Hindlimb muscle (tissue), 1 donor: ENCODE data around the gene C19orf67. TPM values are rescaled to one million over a fixed set of nuclear protein-coding genes. Genes with fewer than 3 reads are reported as not detected.

Experiments
- DNase-seq: peaks from one replicate; pipeline ENCODE4 v3.0.0-alpha.2; 2013
- polyA plus RNA-seq: library from polyadenylated mRNA; unstranded; fragments of 120-200 nt; gene quantifications from one replicate; pipeline ENCODE4 v1.2.1, GENCODE V29; 2013; ENCODE audit not compliant: insufficient read length

The C19orf67 gene
- not detected for polyA plus RNA-seq

DNA sequence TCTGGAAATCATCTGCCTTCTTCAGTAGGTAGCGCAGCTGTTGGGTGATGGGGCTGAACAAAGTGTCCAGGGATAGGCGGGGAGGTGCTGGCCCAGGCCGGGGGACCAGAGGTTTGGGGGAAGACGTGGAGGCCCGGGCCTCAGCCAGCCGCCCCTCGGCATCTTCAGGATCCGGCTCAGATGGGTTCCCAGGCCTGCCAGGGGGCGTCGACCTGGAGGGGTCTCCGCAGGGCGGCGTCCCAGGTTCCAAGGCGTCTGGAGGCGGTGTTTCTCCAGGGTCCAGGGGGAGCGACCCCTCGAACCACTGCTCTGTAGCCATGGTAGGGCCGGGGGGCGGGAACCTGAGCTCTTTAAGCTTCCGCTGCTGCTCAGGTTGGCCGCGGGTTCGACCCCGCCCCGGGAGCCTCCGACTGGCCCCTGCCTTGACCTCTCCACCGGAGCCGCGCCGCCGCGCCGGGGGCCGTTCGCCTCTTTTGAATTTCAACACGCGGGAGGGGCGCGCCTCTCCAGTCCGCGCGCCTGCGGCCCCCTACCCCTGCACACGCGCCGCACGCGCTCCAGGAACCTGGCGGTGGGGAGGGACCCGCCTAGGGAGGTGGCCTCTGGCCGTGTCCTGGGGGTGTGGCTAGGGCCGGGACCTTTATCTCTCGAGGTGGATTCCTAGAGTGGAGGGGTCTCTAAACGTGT, at the start of gene C19orf67:
Gene C19orf67 (minus strand): TSS at position 475 of the 687 bp plus-strand sequence. CDS start 156 bp downstream, at position 319.
- DNase-seq: no peak

DNA sequence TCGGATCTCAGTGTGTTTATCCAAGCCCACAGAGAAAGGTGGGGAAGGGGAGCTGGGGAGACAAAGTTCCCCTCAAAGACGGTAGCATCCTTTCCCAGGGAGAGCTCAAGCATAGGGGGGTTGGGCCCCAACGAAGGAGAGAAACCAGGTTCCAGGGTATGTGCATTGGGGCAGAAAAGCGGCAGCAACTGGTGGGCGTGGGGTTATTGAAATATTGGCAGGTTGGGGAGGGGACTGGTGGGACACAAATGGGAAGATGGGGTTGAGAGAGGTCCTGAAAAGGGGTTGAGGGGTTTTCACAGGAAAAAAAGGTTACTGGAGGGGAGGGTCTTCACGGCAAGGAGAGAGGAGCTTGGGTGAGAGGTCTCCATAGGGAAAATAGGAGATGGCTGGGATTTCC, 49.8 kb upstream of the C19orf67 start:
- DNase-seq: no peak

DNA sequence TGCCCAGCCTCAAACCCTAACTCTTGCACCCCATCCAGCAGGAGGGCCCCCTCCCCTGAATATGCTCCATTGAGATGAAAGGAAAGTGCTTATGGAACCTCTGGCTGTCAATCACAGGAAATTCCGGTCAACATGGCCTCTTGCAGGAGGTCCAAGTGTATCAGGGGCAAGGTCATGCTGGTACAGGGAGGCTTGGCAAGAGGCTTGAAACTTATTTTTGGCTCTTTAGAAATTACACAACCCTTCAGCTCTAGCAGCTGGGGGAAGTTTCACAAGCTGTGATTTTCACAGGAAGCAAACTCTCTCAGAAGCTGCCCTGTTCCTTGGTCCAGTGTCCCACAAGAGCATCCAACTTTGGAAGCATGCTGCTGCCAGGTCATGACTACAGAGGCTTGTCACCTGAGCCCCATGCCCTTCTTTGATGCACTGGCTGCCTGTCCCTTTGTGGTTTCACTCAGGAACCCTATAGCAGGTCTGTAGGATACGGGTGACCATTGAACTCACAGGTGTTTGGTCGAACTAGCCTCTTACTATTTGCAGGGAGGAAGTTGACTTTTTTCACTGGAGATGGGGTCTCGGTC, 42.4 kb upstream of the C19orf67 start:
- no peak for DNase-seq

DNA sequence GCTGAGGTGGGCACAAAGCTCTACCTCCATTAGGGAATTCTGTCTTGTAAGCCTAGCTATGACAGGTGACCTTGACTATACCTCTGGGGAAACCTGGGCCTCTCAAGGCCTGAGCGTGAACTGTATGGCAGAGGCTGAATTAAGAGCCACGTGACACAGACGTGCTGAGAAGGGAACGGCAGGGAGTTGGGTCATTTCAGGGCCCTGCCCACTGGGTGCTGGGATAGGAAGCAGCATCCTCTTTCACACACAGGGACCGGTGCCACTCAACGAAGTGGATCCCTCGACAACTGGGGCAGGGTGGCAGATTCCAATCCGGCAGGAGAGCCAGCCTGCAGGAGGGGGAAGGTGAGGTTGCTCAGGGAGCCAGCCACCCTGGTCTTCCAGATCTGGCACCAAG, 41.6 kb upstream of the C19orf67 start:
- DNase-seq: no peak

DNA sequence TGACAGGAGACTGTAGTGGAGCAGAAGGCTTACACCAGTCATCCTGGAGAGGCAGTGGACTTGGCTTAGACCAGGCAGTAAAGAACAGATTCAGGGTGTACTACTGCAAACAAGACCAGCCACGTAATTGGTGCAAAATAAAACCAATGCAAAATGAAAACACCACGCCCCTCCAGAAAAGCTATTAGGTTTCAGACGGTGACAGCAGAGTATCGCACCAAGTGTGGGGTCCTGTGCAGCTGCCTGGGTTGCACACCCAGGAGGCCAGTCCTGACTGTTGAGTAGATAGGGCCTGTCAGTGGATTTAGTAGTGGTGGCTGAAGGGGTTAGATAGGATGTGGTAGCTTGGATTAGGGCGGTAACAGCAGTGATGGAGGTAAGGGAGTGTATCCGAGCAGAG, 37.3 kb upstream of the C19orf67 start:
- DNase-seq: no peak

DNA sequence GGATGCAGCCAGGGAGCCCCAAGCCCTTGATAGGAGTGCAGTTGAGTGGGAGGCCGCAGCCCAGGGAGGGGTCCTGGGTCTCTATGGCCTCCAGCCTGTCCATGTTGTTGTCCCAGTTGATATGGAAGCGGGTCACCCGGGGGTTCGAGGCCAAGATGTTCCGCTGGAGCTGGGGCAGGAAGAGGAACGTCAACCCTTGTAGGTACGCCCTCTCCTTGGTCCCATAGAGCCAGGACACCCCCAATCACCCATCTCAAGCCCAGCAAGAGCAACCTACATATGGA, 34.9 kb upstream of the C19orf67 start:
- DNase-seq: no peak

DNA sequence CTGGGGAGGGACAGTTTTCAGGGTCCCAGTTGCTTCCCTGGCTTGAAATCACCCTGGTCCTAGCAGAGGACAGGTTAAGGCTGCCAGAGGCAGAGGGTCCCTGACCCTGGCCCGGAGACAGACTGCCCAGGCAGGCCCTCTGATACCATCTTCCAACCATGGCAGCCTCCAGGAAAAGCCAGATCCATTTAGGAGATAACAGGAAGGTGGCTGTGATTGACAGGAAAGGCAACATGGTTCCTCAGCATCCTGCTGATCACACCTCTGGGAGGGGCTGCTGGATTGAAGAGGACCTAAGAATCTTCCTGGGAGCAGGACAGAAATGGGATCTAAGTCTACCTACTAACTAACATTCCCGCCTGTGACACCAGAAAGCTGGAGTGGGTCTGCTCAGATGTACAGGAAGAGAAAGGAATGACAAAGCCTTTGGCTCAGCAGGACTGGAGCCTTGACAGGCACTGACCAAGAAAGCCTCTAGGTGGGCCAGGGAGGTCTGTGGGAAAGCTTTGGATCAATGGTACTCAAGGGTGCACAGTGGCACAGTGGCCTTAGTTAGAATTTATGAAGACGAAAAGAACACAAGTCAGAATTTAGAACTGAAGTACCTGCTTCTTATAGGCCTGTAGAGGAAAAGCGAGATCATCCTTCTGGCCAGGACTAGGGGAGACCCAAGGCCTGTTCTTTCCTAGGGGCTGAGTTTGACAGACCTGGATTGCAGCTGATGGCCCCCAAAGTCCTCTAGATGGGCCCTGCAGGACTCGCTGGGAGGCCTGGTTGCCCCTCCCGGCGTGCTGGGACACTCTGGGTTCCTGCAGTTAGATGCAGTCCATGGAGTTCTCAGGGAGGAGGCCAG, 34.3 kb upstream of the C19orf67 start:
- no peak for DNase-seq

DNA sequence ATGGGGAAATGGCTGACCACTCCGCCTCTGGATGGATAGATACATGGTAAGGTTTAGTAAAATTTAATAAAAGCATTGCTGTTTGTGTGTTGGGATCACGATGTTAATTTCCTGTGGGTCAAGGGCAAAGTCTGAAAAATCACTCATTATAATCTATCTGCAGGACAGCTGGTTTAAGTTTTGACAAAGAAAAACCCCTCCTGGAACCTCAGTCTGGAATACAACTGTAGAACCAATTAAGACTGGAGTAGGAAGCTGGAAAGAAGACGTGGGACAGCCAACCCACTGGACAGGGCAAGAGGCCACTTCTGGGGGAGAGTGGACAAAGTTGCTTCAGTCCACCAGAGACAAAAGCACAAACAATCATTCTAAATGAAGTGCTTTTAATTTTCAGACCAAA, 33.6 kb upstream of the C19orf67 start:
- no peak for DNase-seq

DNA sequence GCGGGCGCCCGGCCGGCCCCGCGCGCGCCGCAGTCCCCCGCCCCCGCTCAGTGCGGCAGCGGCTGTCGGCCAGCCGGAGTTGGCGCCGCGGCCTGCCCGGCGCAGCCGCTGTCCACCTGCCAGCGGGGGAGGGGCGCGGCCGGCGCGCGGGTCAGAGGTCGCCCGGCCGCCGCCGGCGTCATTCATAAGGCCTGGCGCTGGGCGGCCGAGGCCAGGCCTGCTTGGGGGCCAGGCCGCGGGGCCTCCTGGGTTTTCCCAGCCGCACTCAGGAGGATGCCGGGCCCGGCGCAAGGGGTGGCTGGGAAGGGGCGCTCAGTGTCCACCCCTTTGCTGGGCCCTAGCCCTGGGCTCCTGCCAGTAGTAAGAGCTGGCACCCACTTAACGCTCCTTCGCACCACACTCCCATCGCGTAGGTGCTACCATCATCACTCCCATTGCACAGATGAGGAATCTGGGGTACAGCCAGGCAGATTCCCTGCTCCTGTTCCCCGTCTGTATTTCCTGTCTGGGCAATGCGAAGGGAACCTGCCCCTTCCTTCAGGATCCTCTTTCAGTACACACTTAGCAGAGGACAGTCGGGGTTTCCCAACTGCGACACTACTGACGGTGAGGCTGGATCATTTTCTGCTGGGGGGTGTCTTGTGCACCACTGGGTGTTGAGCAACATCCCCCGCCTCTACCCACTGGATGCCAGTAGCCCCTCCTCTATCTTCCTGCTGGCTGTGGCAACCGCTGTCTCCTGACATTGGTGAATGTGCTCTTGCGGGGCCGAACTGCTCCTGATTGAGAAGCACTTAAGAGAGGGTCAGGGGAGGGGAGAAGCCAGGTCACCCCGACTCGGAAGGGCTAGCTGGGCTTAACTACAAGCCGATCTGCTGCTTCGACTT, 32.8 kb upstream of the C19orf67 start:
- DNase-seq: peak; percentile 78

DNA sequence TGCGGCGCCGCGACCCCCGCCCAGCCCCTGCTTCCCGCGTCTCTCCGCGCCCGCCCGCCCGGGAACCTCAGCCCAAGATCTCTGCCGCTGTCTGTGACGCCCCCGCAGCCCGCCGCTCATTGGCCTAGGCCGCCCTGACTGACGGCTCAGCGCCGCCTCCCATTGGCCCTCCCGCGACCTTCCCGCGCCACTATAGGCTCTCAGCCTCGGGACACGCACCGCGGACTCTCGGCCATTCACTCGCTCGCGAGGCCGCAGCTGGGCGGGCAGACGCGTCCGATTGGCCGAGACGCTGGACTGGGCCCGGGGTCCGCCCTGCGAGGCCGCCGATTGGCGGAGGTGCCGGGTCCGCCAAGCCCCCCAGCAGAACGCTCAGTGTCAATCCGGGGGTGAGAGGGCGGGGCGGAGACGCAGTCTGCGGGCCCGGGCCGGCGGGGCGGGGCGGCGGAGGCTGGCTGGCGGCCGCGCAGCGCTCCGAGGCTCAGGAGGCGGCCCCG, 32.1 kb upstream of the C19orf67 start, which contains the start of gene PRKACA:
Gene PRKACA (minus strand): TSS at position 95 of the 497 bp plus-strand sequence. CDS start 215 bp downstream, outside the sequence.
- DNase-seq: peak; percentile 100

DNA sequence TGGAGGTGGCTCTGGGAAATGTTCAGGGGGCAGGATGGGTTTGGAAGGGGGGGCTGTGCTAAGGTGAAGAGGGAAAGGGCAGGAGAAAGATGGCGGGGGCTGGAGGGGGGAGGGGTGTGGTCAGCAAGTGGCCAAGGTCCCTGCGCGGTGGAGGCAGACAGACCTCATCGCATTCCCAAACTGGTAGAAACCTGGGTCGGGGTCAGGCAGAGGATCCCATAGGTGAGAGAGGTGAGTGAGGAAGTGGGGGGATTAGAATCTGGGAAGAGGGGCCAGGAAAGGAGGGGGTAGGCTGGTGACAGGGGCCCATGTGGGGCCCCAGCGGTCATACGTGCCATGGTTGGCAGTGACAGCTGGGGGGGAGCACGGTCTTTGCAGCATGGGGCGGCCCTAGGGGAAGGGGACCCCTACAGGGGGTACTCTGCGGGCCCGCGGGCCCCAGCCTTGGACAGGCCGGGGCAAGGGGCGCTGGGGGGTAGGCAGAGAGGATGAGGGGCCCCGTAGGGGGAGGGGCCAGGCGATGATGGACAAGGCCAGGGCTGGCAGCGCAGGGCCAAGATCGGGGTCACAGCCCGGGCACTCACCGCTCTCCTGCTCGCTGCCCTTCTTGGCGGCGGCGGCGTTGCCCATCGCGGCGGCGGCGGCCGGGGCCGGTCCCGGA, 31.5 kb upstream of the C19orf67 start:
- no peak for DNase-seq

DNA sequence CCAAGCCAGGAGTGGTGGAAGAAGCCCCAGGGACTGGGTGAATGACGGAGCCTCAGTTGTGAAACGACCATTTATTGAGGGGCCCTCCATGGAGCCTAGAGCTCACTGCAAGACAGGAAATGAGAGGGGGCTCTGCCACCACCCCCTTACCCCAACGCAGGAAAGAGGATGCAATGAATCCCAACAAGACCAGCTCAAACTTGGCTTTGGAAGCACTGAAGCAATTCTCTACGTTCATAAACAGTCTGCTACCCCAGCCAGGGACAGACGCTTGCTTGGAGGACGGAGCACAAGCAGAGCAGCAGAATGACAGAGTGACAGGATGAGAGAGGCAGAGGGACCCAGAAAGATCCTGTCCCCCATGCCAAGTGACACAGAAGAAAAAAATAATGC, 30.9 kb upstream of the C19orf67 start:
- no peak for DNase-seq

DNA sequence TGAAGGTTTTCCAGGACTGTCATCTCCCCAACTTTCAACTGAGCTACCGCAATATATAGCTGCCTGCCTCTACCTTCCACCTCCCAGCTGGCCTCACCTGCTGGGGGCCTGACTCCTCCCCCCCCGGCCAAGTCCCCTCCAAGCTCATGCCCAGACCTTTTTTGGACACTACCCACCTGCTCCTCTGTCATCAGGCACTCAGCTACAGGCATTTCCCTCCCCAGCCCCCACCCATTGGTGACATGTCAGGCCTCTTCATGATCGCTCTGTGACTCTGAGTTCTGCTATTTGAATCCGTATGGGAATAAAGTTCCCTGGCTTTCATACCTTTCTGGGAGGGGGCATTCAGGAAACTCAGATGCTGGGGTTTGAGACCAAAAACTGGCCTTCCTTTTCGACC, 30.2 kb upstream of the C19orf67 start:
- no peak for DNase-seq

DNA sequence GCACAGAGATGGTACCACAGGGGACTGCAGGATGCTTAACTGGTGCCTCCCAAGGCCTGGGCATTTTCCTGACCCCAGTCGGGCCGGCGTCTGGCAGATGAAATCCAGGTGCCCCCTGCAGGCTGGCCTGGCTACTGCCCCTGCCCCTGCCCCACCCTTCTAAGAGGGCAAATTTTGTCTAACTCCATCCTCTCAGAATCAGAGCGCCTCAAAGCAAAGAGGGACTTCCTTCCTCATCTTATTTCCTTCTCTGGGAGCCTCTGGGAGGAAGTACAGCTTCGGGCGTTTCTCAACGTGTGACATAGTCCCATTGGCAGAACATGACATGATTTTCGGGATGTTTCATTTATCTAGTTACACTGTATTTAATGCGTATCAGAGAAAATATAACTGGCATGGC, 29.3 kb upstream of the C19orf67 start:
- DNase-seq: no peak

DNA sequence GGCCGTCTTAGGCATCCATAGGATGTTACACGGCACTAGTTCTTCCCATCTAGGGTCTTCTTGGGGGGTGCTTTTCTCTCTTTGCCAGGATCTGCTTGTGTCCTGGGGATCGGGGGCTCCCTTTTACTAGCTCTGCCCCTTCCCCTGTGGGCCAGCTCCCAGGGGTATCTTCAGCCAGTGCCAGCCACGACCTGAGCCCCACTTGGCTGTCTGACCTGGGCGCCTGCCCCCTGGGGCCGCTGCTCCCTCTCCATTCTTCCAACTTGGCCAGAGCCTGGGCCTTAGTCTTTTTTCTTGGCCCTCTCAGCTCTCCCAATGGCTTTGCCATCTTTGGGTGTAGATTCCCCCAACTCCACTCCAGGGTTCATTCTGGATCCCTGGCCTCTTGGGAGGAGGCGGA, 28.9 kb upstream of the C19orf67 start:
- no peak for DNase-seq

DNA sequence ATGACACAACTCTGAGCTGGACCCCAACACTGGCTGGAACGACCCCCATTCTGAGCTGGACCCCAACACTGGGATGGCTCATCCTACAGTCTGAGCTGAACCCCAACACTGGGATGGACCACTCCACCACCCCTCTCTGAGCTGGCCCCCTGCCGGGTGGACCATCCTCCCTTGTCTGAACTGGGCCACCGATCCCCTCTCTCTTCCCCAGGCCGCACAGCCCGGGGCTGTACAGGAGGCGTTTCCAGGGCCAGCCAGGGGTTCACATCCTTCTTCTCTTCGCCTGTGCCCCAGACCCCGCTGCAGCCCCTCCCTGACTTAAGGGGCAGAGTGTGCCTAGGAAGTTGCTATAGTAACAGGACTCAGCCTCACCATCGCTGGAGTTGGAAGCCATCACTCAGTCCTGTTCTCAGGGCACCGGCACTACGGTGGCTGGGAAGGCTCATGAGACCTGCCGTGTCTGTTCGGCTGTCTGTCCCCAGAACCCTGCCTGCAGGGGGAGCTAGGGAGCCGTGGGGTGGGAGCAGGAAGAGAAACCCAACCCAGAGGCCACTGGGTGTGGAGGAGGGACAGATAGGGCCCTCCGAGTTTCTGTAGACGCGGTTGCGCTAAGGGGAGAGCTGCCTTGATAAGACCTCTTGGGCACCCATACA, 28.3 kb upstream of the C19orf67 start:
- DNase-seq: no peak

DNA sequence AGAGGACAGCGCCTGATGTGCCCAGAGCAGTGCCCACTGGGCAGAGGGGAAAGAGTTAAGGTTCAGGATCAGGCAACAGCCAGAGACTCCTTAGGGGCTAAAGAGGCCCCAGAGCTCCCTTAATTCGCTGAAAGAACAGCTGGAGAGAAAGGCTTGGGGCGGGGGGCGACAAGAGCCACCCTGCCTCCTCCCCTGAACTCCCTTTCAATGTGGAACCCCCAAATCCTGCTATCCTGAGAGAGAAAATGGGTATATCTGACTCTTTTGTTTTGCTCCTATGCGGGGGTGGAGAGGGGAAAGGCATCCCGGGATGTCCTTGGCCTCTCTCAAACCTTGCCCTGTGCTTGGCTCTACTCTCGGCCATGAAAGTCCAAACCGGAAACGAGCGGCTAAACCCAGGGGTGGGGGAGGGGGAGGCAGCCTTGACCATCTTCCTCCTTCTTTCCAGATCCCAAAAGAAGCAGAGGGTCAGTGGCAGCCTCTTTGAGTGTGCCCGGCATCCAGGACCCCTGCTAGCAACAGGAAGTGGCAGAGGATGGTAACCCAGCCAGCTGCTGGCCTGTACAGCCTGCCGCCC, 27.3 kb upstream of the C19orf67 start:
- no peak for DNase-seq

DNA sequence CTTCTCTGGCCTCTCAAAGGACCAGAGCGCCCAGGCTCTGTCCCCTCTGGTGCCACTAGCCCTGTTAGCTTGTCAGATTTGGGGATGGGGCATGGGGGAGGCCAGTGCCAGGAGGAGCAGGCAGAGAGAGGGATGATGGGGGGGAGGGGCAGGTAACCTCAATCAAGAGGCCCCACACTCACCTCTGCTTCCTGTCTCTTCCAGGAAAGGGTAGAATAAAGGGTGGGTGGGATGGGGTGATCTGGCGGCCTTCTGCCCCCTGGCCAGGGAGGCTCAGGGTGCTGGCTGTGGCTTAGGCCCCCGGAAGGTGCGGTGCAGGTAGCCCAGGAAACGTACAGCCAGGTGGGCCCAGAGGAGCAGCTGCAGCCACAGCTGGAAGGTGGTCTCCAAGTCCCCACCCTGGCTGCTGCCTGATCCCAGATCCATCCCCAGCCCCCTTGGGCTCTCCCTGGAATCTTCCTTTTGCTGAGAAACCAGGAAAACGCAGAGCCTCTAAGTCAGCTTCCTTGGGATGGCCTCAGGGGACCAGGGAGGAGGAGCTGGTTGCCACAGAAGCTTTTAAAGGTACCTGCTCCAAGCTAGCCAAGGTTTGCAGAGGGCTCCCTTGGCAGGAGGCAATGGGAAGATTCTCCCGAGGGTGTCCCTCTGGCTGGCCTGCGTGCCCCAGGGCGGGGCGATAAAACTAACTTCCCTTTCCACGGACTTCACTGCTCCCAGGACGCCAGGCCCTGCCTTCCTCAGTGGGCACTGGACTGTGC, 26.6 kb upstream of the C19orf67 start:
- DNase-seq: no peak

DNA sequence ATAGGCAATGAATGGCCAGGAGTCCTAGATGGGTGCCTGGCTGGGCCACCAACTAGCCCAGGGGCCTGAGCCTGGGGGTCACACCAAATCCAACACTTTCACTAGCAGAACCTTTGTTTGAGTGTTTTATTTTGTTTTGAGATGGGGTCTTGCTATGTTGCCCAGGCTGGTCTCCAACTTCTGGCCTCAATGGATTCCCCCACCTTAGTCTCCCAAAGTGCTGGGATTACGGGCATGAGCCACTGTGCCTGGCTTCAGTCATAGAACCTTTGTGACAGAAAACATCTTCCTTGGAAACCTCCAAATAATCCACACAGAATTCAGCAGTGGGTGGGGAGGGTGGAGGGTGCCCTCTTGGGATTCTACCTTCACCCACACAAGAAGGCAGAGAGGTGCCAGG, 25.9 kb upstream of the C19orf67 start:
- DNase-seq: no peak

DNA sequence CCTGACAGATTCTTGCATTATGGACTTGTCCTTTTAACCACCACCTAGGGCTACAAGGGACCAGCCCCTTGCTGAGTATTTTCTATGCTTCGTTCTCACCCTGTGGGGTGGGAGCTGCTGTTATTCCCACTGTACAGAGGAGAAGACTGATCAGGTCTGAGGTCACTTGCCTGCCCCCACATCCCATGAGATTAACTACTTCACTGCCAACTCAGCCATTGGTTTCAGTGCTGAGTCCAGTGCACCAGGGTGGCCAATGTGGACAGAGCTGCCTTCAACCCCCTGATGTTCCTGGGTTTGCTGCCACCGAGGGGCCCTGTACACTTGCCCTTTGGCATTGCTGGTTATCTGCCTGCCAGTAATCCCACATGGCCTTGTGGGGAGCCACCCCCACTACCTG, 25.1 kb upstream of the C19orf67 start:
- no peak for DNase-seq
